Prostate gland (tissue), 2 donors: ENCODE data around the gene MYL7. TPM values are rescaled to one million over a fixed set of nuclear protein-coding genes. Genes with fewer than 3 reads are reported as not detected.

Experiments used
- DNase-seq: peaks from one replicate; pipeline ENCODE4 v3.0.0-alpha.2; 2019; ENCODE audit warnings: low spot score
- H3K27ac ChIP-seq, 2 donors: fragments of 200-600 bp; sonication (generic); 2 replicates each; pipeline ENCODE4 v1.5.1; 2017 to 2019
- H3K27me3 ChIP-seq: fragments of 200-600 bp; sonication (generic); replicated peaks from 2 replicates; pipeline ENCODE4 v1.5.1; 2019; ENCODE audit not compliant: insufficient read depth
- H3K36me3 ChIP-seq, 2 donors: fragments of 200-600 bp; sonication (generic); 1 replicate in 1 of 2; 2 replicates in 1 of 2; pipeline versions ENCODE4 v1.5.1 to v1.8.1; 2017 to 2019
- H3K4me1 ChIP-seq: fragments of 200-600 bp; sonication (generic); replicated peaks from 2 replicates; pipeline ENCODE4 v1.5.1; 2019
- H3K4me3 ChIP-seq, 2 donors: fragments of 200-600 bp; sonication (generic); 2 replicates each; pipeline ENCODE4 v1.5.1; 2017 to 2019
- H3K9me3 ChIP-seq: fragments of 200-600 bp; sonication (generic); 2 replicates; pipeline ENCODE4 v1.5.1; 2017
- POLR2A ChIP-seq: fragments of 450-650 bp; IDR thresholded peaks from one replicate; pipeline ENCODE4 v1.6.1; 2016; ENCODE audit warnings: antibody characterized with exemption, mild to moderate bottlenecking
- POLR2AphosphoS5 ChIP-seq: sonication (generic); formaldehyde crosslinking; IDR thresholded peaks from one replicate; pipeline ENCODE4 v1.6.1; 2017; ENCODE audit warnings: antibody characterized with exemption
- WGBS: methylation state at CpG from one replicate; pipeline ENCODE4 v1.1.5; 2018; 5-methylcytosine and 5-hydroxymethylcytosine counted together
- intact Hi-C: fragments of 100-400 bp; cut with DNase I; formaldehyde crosslinking; loops from one replicate; pipeline ENCODE4 v1.14.2; 2022
- total RNA-seq, 2 donors: library from RNA; depleted of rRNA; stranded (reverse); fragments of >200 nt; gene quantifications; one replicate each; pipeline ENCODE4 v1.1.0, GENCODE V29; 2016
- TF ChIP-seq, protein P1 (sequence below), 4 experiments: fragments of 200-600 bp in 2 of 4; fragments of 450-650 bp in 2 of 4; sonication (generic) in 2 of 4; IDR thresholded peaks; 1 replicate in 3 of 4; 2 replicates in 1 of 4; pipeline ENCODE4 v1.5.1; 2016 to 2019; ENCODE audit warnings: antibody characterized with exemption in 4 of 4, mild to moderate bottlenecking in 2 of 4, moderate library complexity in 2 of 4

Gene MYL7
- total RNA-seq, 2 donors from 2014 or later: not detected

DNA sequence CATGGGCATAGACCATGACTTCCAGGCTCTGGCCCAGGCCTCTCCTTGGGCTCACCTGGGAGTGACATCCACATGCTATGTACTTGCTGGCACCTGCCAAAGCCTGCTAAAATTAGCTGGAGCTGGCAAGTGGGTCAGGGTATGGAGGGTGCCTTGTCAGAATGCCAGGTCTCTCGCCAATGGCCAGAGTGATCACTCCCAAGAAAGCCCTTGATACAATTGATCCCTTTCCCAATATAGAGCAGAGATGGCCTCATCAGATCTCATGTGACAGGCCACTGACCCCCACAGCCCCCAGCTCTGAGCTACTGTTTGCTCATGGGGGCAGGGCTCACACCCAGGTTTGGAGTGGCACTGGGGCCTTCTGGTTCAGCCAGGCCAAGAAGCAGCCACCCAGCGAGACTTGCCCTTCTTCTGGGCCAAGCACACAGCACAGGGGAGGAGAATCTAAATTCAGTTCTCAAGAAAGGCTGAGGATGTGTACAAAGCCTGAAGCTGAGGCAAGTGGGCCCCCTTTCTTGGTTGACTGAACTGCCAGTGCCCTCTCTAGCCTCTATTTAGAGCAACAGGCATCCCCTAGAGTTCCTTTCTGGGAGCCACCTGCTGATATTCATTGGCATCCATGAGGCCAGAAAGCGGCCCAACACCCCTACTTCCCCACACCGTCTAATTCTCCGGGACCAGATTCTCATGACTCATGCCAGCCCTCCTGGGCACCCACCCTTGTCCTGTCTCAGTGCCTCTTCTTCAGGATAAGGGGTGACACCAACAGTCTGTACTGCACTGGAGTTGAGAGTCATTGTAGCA, 18.9 kb upstream of the MYL7 start:
- Histone ChIP-seq H3K4me1 (no peaks in the 10 kb centered on the region), H3K27ac (no peak overlapping the region), H3K27me3 (no peaks in the 10 kb centered on the region), H3K9me3 (no peaks in the 10 kb centered on the region), H3K36me3 (no peaks in the 10 kb centered on the region), H3K4me3 (no peak overlapping the region)
- 85% methylated on average over 5 of the region's 5 CpGs for WGBS
- intact Hi-C loops: no loop called here
- no peak for TF ChIP-seq POLR2AphosphoS5
- no peak for TF ChIP-seq POLR2A
- TF ChIP-seq, protein P1, sequence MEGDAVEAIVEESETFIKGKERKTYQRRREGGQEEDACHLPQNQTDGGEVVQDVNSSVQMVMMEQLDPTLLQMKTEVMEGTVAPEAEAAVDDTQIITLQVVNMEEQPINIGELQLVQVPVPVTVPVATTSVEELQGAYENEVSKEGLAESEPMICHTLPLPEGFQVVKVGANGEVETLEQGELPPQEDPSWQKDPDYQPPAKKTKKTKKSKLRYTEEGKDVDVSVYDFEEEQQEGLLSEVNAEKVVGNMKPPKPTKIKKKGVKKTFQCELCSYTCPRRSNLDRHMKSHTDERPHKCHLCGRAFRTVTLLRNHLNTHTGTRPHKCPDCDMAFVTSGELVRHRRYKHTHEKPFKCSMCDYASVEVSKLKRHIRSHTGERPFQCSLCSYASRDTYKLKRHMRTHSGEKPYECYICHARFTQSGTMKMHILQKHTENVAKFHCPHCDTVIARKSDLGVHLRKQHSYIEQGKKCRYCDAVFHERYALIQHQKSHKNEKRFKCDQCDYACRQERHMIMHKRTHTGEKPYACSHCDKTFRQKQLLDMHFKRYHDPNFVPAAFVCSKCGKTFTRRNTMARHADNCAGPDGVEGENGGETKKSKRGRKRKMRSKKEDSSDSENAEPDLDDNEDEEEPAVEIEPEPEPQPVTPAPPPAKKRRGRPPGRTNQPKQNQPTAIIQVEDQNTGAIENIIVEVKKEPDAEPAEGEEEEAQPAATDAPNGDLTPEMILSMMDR (IDR thresholded peaks at IDR 0.05): no peak
- DNase-seq: no peak

DNA sequence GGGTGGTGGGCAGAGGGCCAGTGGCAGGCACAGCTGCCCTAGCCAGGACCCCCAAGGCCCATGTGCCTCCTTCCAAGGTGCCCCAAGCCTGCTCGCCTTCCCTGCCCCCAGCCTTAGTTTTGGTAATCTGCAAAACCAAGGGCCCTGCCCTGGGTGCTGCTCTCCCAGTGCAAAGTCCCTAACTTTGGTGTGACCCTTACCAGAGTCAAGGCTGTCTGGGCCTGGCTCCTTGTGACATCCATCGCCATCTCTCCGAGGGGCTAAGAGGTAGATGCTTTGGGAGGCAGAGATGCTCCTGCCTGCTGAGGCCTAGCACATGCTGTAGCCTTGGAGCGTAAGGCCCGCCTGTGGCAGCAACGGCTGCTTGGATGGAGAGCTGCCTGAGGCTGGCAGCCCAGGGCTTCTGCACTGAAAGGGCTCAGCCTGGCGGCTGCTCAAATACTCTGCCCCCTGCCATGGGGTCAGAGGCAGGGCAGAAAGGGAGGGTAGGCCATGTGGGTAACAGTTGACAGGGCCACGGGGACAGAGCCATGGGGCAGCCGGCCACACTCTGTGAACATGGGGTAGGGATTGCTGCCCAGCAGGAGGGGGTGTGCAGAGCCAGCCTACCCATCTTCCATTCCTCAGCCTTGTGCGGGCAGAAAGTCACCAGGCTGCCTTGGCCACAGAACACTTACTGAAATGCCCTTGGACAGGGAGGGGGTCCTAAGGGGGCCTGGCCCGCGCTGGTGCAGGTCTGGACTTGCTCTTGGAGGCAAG, 17.9 kb upstream of the MYL7 start:
- Histone ChIP-seq H3K4me3 (no peak overlapping the region), H3K27ac (no peak overlapping the region), H3K36me3 (no peaks in the 10 kb centered on the region), H3K27me3 (no peaks in the 10 kb centered on the region), H3K4me1 (no peaks in the 10 kb centered on the region), H3K9me3 (no peaks in the 10 kb centered on the region)
- TF ChIP-seq, protein P1 (IDR thresholded peaks at IDR 0.05): no peak
- TF ChIP-seq POLR2AphosphoS5 (no peak), POLR2A (no peak)
- intact Hi-C loops: no loop called here
- 93% methylated on average over 12 of the region's 12 CpGs for WGBS
- DNase-seq: no peak

DNA sequence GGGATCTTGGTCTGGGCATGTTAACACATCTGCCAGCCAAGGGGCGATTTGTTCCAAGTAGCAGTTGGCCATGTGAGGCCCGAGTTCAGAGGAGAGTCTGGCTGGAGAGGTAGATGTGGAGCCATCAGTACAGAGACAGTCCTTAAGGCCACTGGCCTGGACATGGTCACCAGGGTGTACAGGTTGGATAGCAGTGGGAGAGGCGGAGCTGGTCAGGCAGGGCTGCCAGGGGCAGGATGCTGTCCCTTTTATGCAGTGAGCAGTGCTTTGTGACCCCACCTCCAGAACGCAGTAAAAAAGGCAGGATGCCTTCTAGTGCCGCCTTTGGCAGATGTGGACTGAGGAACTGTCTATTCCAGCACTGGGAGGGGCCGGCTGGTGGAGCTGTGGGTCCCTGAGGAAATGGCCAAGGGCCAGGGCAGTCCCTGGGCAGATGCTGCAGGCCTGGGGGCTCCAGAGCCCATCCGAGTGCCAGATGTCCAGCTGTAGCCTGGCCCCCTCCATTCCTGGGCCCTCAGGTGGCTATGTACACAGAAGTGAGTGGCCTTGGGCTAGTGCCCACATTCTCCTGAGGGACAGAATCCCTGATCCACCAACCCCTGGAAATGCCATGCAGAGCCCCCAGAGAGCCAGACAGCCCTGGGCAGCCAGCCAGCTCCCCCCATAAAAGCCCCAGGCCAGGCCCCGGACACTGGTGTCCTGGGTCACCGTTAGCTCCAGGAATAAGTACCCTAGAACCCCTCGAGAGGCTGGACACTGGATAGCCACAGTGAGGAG, 17.2 kb upstream of the MYL7 start:
- Histone ChIP-seq H3K27ac (no peak overlapping the region), H3K4me3 (no peak overlapping the region), H3K27me3 (no peaks in the 10 kb centered on the region), H3K9me3 (no peaks in the 10 kb centered on the region), H3K36me3 (no peaks in the 10 kb centered on the region), H3K4me1 (no peaks in the 10 kb centered on the region)
- 63% methylated on average over 10 of the region's 10 CpGs for WGBS
- no peak for TF ChIP-seq POLR2AphosphoS5
- TF ChIP-seq, protein P1 (IDR thresholded peaks at IDR 0.05): no peak
- no peak for TF ChIP-seq POLR2A
- no peak for DNase-seq
- intact Hi-C loops: no loop called here

DNA sequence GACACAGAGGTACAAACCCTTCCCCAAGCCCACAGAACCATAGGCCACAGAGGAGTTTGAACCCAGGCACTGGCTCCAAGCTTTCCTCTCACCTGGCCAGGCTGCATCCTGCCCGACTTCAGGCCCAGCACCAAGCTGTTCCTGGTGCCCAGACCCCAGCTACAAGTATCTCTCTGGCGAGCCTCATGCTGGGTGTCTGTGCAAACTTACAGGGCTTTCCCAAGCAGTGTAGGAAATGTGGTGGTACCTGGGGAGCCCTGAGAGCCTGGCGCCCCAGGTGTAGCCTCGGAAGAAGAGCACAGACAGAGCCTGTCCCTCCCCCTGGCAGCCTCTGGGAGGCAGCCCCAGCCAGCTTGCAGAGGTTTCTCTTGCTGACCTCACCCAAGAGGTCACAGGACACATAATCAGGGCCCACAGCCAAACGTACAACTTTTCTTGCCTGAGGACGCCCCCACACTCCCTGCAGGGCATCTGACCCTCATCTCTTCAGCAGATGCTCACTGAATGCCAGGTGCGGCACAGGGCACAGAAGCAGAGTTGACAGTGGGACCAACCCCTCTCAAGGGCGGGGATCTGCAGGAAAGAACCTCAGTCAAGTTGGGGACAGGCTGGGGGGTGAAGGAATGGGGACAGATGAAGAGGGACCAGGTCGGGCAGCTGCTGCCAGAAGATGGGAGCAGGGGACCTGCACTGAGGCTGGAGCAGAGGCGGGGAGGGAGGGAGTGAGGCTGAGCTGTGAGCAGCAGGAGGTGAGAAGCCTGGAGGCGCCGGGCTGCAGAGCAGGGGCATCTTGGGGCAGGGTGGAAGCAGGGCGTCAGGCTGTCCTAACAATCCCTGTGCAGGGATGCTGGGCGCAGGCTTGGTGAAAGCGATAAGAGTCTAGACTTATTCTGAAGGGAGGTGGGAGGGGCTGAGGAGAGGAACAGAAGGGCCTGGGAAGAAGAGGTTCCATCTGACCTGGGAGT, 16.3 kb upstream of the MYL7 start:
- intact Hi-C loops: no loop called here
- Histone ChIP-seq H3K27ac (no peak overlapping the region), H3K27me3 (no peaks in the 10 kb centered on the region), H3K9me3 (no peaks in the 10 kb centered on the region), H3K36me3 (no peaks in the 10 kb centered on the region), H3K4me3 (no peak overlapping the region), H3K4me1 (no peaks in the 10 kb centered on the region)
- DNase-seq: no peak
- TF ChIP-seq POLR2AphosphoS5 (no peak), POLR2A (no peak)
- TF ChIP-seq, protein P1 (IDR thresholded peaks at IDR 0.05): no peak
- WGBS: 83% methylated on average over 15 of the region's 15 CpGs
